HepG2 (cell line): ENCODE measurements around the gene ARL14EP. TPM values are rescaled to one million over a fixed set of nuclear protein-coding genes. Genes with fewer than 3 reads are reported as not detected.

ENCODE experiments used
- ATAC-seq: fragments of 200-7000 bp; cut with Tn5 transposase; 3 replicates; pipeline ENCODE4 v1.9.1; 2020; ENCODE audit warnings: mild to moderate bottlenecking, moderate library complexity
- BruUV-seq: library from RNA; stranded (reverse); fragments of 400-500 nt; replicated peaks from 2 replicates; lab custom pipeline; 2021; lab: Mats Ljungman, UMichigan
- CTCF ChIA-PET: fragments of 300-600 bp; formaldehyde crosslinking; extraction: SDS; loops from one replicate; lab custom pipeline; 2021; ENCODE audit warnings: low total read pairs, inconsistent platforms, low intra/inter-chr PET ratio; lab: Yijun Ruan, JAX
- POLR2A ChIA-PET: fragments of 350-600 bp; sonication (Branson Sonifier 250); formaldehyde crosslinking; loops from one replicate; lab custom pipeline; 2020; ENCODE audit warnings: antibody characterized with exemption, inconsistent platforms; lab: Yijun Ruan, JAX
- DNase-seq: peaks from one replicate; pipeline ENCODE4 v3.0.0-alpha.2; 2015; ENCODE audit warnings: low spot score
- FAIRE-seq: peaks from 3 replicates; lab custom pipeline; 2011; peaks lifted over from hg19 to GRCh38; lab: Jason Lieb, UNC
- H2AFZ ChIP-seq: one replicate; pipeline ENCODE4 v1.6.1; 2011; ENCODE audit warnings: low read length, inconsistent platforms
- H3K27ac ChIP-seq: fragments of 300-600 bp; 3 replicates; pipeline ENCODE4 v1.8.0; 2011; ENCODE audit warnings: mixed run types, mild to moderate bottlenecking, mixed read lengths, low read length, inconsistent platforms; ENCODE audit not compliant: insufficient read depth; ENCODE audit errors: extremely low read length
- H3K27me3 ChIP-seq, 2 experiments: fragments of 200-600 bp in 1 of 2; 2 replicates in 1 of 2; 3 replicates in 1 of 2; pipeline versions ENCODE4 v1.6.0 to v1.8.0; 2011; ENCODE audit warnings: low read length in 2 of 2, mild to moderate bottlenecking in 2 of 2, moderate library complexity in 2 of 2, inconsistent platforms in 1 of 2; ENCODE audit not compliant: insufficient read depth in 2 of 2, control insufficient read depth in 1 of 2
- H3K36me3 ChIP-seq, 2 experiments: fragments of 200-600 bp in 1 of 2; replicated peaks in 1 of 2; 2 replicates in 1 of 2; 3 replicates in 1 of 2; pipeline versions ENCODE4 v1.5.1 to v1.8.0; 2011; ENCODE audit warnings: low read length in 2 of 2, inconsistent platforms in 1 of 2; ENCODE audit not compliant: insufficient read depth in 2 of 2, control insufficient read depth in 1 of 2
- H3K4me1 ChIP-seq: 2 replicates; pipeline ENCODE4 v1.5.1; 2012; ENCODE audit warnings: low read length, inconsistent platforms; ENCODE audit not compliant: insufficient read depth
- H3K4me2 ChIP-seq: 2 replicates; pipeline ENCODE4 v1.6.0; 2011; ENCODE audit warnings: low read depth, low read length, inconsistent platforms
- H3K4me3 ChIP-seq, 3 experiments: fragments of 200-600 bp in 1 of 3; sonication (generic), shearing (Covaris generic) in 1 of 3; replicated peaks in 1 of 3; 2 replicates each; pipeline ENCODE4 v1.5.1; 2011 to 2016; ENCODE audit warnings: low read length in 3 of 3, inconsistent platforms in 2 of 3, low read depth in 2 of 3, mild to moderate bottlenecking in 2 of 3, control low read depth in 1 of 3, mixed read lengths in 1 of 3; ENCODE audit not compliant: insufficient read depth in 1 of 3
- H3K79me2 ChIP-seq: one replicate; pipeline ENCODE4 v1.6.1; 2011; ENCODE audit warnings: low read length, inconsistent platforms; ENCODE audit not compliant: insufficient read depth
- H3K9ac ChIP-seq: 2 replicates; pipeline ENCODE4 v1.6.0; 2011; ENCODE audit warnings: mild to moderate bottlenecking, low read depth, low read length, inconsistent platforms; ENCODE audit not compliant: insufficient read depth
- H3K9me3 ChIP-seq: 2 replicates; pipeline ENCODE4 v1.5.1; 2012; ENCODE audit warnings: mild to moderate bottlenecking, low read length
- H4K20me1 ChIP-seq: 2 replicates; pipeline ENCODE4 v1.6.0; 2011; ENCODE audit warnings: inconsistent platforms, mild to moderate bottlenecking, low read length, moderate library complexity; ENCODE audit not compliant: insufficient read depth
- ESRRA ChIP-seq: sonication (generic); formaldehyde crosslinking; IDR thresholded peaks from 2 replicates; pipeline ENCODE4 v1.5.1; 2020; ENCODE audit warnings: mild to moderate bottlenecking, low read depth, missing genetic modification reagents
- FOXK1 ChIP-seq: sonication (generic); formaldehyde crosslinking; IDR thresholded peaks from 2 replicates; pipeline ENCODE4 v1.4.0; 2020; ENCODE audit warnings: low read depth, missing genetic modification reagents, borderline replicate concordance
- KLF15 ChIP-seq: sonication (generic); formaldehyde crosslinking; IDR thresholded peaks from 2 replicates; pipeline ENCODE4 v1.8.1; 2023; ENCODE audit warnings: borderline replicate concordance, mild to moderate bottlenecking, inconsistent platforms, missing genetic modification reagents, mixed read lengths
- MED8 ChIP-seq: sonication (generic); formaldehyde crosslinking; IDR thresholded peaks from 2 replicates; pipeline ENCODE4 v1.8.1; 2023; ENCODE audit warnings: mild to moderate bottlenecking, missing genetic modification reagents; ENCODE audit not compliant: insufficient replicate concordance
- NCOA2 ChIP-seq: sonication (generic); formaldehyde crosslinking; IDR thresholded peaks from 2 replicates; pipeline ENCODE4 v1.8.0; 2022; ENCODE audit warnings: inconsistent platforms
- REPIN1 ChIP-seq: sonication (generic); formaldehyde crosslinking; IDR thresholded peaks from 2 replicates; pipeline ENCODE4 v1.8.0; 2022; ENCODE audit warnings: missing genetic modification reagents, low read depth, mild to moderate bottlenecking, borderline replicate concordance
- SRY ChIP-seq: sonication (generic); formaldehyde crosslinking; IDR thresholded peaks from 2 replicates; pipeline ENCODE4 v1.8.0; 2022; ENCODE audit warnings: mild to moderate bottlenecking, missing genetic modification reagents
- STAT5B ChIP-seq: sonication (generic); formaldehyde crosslinking; IDR thresholded peaks from 2 replicates; pipeline ENCODE4 v1.4.0; 2020; ENCODE audit warnings: missing genetic modification reagents
- TEAD2 ChIP-seq: sonication (generic); formaldehyde crosslinking; IDR thresholded peaks from 2 replicates; pipeline ENCODE4 v1.9.0; 2021; ENCODE audit warnings: missing genetic modification reagents
- YY1 ChIP-seq: IDR thresholded peaks from 2 replicates; pipeline ENCODE4 v1.6.1; 2011; ENCODE audit warnings: low read length, low read depth, moderate library complexity, mild to moderate bottlenecking; ENCODE audit not compliant: insufficient read depth, insufficient replicate concordance
- ZC3H4 ChIP-seq: sonication (generic); formaldehyde crosslinking; IDR thresholded peaks from 2 replicates; pipeline ENCODE4 v1.4.0; 2020; ENCODE audit warnings: missing genetic modification reagents, borderline replicate concordance
- ZNF30 ChIP-seq: sonication (generic); formaldehyde crosslinking; IDR thresholded peaks from 2 replicates; pipeline ENCODE4 v1.5.0; 2020; ENCODE audit warnings: mild to moderate bottlenecking, missing genetic modification reagents
- ZNF382 ChIP-seq: sonication (generic); formaldehyde crosslinking; IDR thresholded peaks from 2 replicates; pipeline ENCODE4 v1.5.0; 2020; ENCODE audit warnings: missing genetic modification reagents, mild to moderate bottlenecking, borderline replicate concordance
- ZNF468 ChIP-seq: sonication (generic); formaldehyde crosslinking; IDR thresholded peaks from 2 replicates; pipeline ENCODE4 v1.8.0; 2022; ENCODE audit warnings: mild to moderate bottlenecking, moderate library complexity, missing genetic modification reagents
- WGBS: methylation state at CpG from one replicate; pipeline ENCODE4 v1.1.6; 2017; ENCODE audit warnings: low lambda C conversion rate; 5-methylcytosine and 5-hydroxymethylcytosine counted together
- in situ Hi-C: cut with HindIII; loops from 2 replicates; pipeline ENCODE4 v1.10.0; 2017; ENCODE audit warnings: low pct_unique_long_range_greater_than_20kb; ENCODE audit not compliant: extremely low pct_ligation_motif_present
- intact Hi-C: fragments of 100-400 bp; cut with micrococcal nuclease; formaldehyde crosslinking; loops from one replicate; pipeline ENCODE4 v1.10.0; 2022; ENCODE audit not compliant: unreplicated experiment
- polyA plus RNA-seq, 8 experiments: library from polyadenylated mRNA; depleted of rRNA in 3 of 8; stranded (reverse) in 7 of 8; unstranded in 1 of 8; fragments of >200 nt; fragmentation: Illumina TruSeq in 4 of 8; extraction: Trizol in 4 of 8; gene quantifications; 2 replicates each; pipeline versions ENCODE4 v1.2.1 to v1.2.3, GENCODE V29; 2011 to 2016; ENCODE audit warnings: low read depth in 4 of 8, missing spikeins in 1 of 8, mixed read lengths in 1 of 8; ENCODE audit not compliant: insufficient read depth in 1 of 8
- total RNA-seq, 5 experiments: library from RNA; depleted of rRNA; stranded (reverse); fragments of >200 nt; fragmentation: Illumina TruSeq; extraction: Trizol; gene quantifications; 2 replicates each; pipeline ENCODE4 v1.2.3, GENCODE V29; 2016; ENCODE audit warnings: low read depth in 1 of 5

ARL14EP gene
- total and polyA plus RNA-seq, 2 of the 13 experiments (the other 11 are each of a cell fraction or from before 2014, with no cell fraction given), result 9.8 to 15.4 TPM

- Histone ChIP-seq H3K27me3 (no peaks in the 10 kb centered on the region; a peak in 2 of 5 replicates), H3K79me2 (no peaks in the 10 kb centered on the region), H4K20me1 (no peaks in the 10 kb centered on the region), H3K4me1 (no peaks in the 10 kb centered on the region), H3K36me3 (no peaks in the 10 kb centered on the region), H3K27ac (no peak overlapping the region), H3K9me3 (no peaks in the 10 kb centered on the region), H2AFZ (no peak overlapping the region), H3K4me3 (no peak overlapping the region), H3K4me2 (no peak overlapping the region), H3K9ac (no peak overlapping the region)
- intact Hi-C loops, result no loop called here
- no TSS peak for BruUV-seq
- WGBS, result 13% methylated on average over 7 of the region's 7 CpGs
- in situ Hi-C loops, result no loop called here
- POLR2A ChIA-PET, result no interaction called here
- no peak for TF ChIP-seq MED8 (CRISPR knock-in tag)
- no peak for TF ChIP-seq KLF15 (CRISPR knock-in tag)
- no peak for TF ChIP-seq FOXK1 (CRISPR knock-in tag)
- no peak for TF ChIP-seq ZNF382 (CRISPR knock-in tag)
- TF ChIP-seq YY1, result no peak
- no peak for TF ChIP-seq SRY (CRISPR knock-in tag)
- no peak for TF ChIP-seq STAT5B (CRISPR knock-in tag)
- no peak for TF ChIP-seq ESRRA
- no peak for TF ChIP-seq REPIN1 (CRISPR knock-in tag)
- no peak for TF ChIP-seq NCOA2 (CRISPR knock-in tag)
- TF ChIP-seq TEAD2 (CRISPR knock-in tag), result no peak
- no peak for TF ChIP-seq ZC3H4
- no peak for TF ChIP-seq ZNF30 (CRISPR knock-in tag)
- TF ChIP-seq ZNF468 (CRISPR knock-in tag), result no peak
- FAIRE-seq (no peak), ATAC-seq (no peak), DNase-seq (no peak)
- CTCF ChIA-PET, result no interaction called here
Measured at GRCh38 chr11:30364139-30364836, 41.4 kb downstream of the ARL14EP start.
